ENCODE results near the gene TCFL5.
A peak's percentile ranks its signal among the peaks of the same experiment; 100 is the strongest.

TCFL5 gene

GRCh38 chr20:62800314-62801259 is 61.0 kb downstream of the TCFL5 start:
- H3K4me3 ChIP-seq (ENCODE audit: low read length), result no peak overlapping the region
- TF ChIP-seq ZNF274 (IDR thresholded peaks at IDR 0.05; ENCODE audit: low read depth, low read length), result no peak

- TF ChIP-seq ZNF274 (IDR thresholded peaks at IDR 0.05; ENCODE audit: low read depth, low read length), result no peak
- H3K4me3 ChIP-seq (ENCODE audit: low read length), result no peak overlapping the region
Observed at GRCh38 chr20:62799873-62800272, 61.7 kb downstream of the TCFL5 start.

- H3K4me3 ChIP-seq (ENCODE audit: low read length), result no peak overlapping the region
- TF ChIP-seq ZNF274 (IDR thresholded peaks at IDR 0.05; ENCODE audit: low read depth, low read length), result no peak
Observed at GRCh38 chr20:62799459-62799858, 62.2 kb downstream of the TCFL5 start.

GRCh38 chr20:62799036-62799435 is 62.6 kb downstream of the TCFL5 start:
- H3K4me3 ChIP-seq (ENCODE audit: low read length), result no peak overlapping the region
- no peak for TF ChIP-seq ZNF274 (IDR thresholded peaks at IDR 0.05; ENCODE audit: low read depth, low read length)

- no peak overlapping the region for H3K4me3 ChIP-seq (ENCODE audit: low read length)
- TF ChIP-seq ZNF274 (IDR thresholded peaks at IDR 0.05; ENCODE audit: low read depth, low read length), result no peak
Observed at GRCh38 chr20:62797671-62798532, 63.7 kb downstream of the TCFL5 start.

GRCh38 chr20:62796699-62797491 is 64.7 kb downstream of the TCFL5 start:
- H3K4me3 ChIP-seq (ENCODE audit: low read length), result peak overlapping the region; percentile 60; the same call in 1 of the 2 replicates
- no peak for TF ChIP-seq ZNF274 (IDR thresholded peaks at IDR 0.05; ENCODE audit: low read depth, low read length)

- peak overlapping the region; percentile 65; the same call in 1 of the 2 replicates for H3K4me3 ChIP-seq (ENCODE audit: low read length)
Observed at GRCh38 chr20:62795023-62795761, 66.4 kb downstream of the TCFL5 start.

GRCh38 chr20:62794007-62794724 is 67.5 kb downstream of the TCFL5 start:
- peak overlapping the region; percentile 65; the same call in 1 of the 2 replicates for H3K4me3 ChIP-seq (ENCODE audit: low read length)
- no peak for TF ChIP-seq ZNF274 (IDR thresholded peaks at IDR 0.05; ENCODE audit: low read depth, low read length)

More at GRCh38 chr20:62795023-62795761, 66.4 kb downstream of the TCFL5 start:
- no peak for TF ChIP-seq ZNF274 (IDR thresholded peaks at IDR 0.05; ENCODE audit: low read depth, low read length)

- H3K4me3 ChIP-seq (ENCODE audit: low read length), result peak overlapping the region; percentile 14; the same call in 1 of the 2 replicates
- TF ChIP-seq ZNF274 (IDR thresholded peaks at IDR 0.05; ENCODE audit: low read depth, low read length), result no peak
Observed at GRCh38 chr20:62793757-62794006, 67.9 kb downstream of the TCFL5 start.

GRCh38 chr20:62792940-62793756 is 68.5 kb downstream of the TCFL5 start:
- no peak for TF ChIP-seq ZNF274 (IDR thresholded peaks at IDR 0.05; ENCODE audit: low read depth, low read length)
- H3K4me3 ChIP-seq (ENCODE audit: low read length), result no peak overlapping the region

GRCh38 chr20:62792182-62792939 is 69.3 kb downstream of the TCFL5 start:
- TF ChIP-seq ZNF274 (IDR thresholded peaks at IDR 0.05; ENCODE audit: low read depth, low read length), result no peak
- no peak overlapping the region for H3K4me3 ChIP-seq (ENCODE audit: low read length)

All from GM08714 (cell line).